HG03135 (cell line): ENCODE data around the gene RAD51AP2.
A peak's percentile ranks its signal among the peaks of the same experiment; 100 is the strongest.
"Not testable (repeated sequence)": the region's sequence is repeated elsewhere in the genome, so short reads cannot be mapped to it uniquely, and the experiment has no call there.

Experiments
- ATAC-seq: cut with Tn5 transposase; IDR thresholded peaks from one replicate; pipeline ENCODE4 v1.9.1; 2021; ENCODE audit warnings: mild to moderate bottlenecking, moderate library complexity; ENCODE audit not compliant: unreplicated experiment

The RAD51AP2 gene

GRCh38 chr2:17518212-17519154, at the start of gene RAD51AP2:
Gene RAD51AP2 (minus strand): TSS chr2:17518440. CDS start chr2:17518415, 25 bp downstream.
- peak; percentile 76 for ATAC-seq

GRCh38 chr2:17565726-17566125, 47.5 kb upstream of the RAD51AP2 start:
- ATAC-seq: not testable (repeated sequence)

- no peak for ATAC-seq
These were observed 40.6 kb upstream of the RAD51AP2 start for GRCh38 chr2:17558878-17559277.

- ATAC-seq: no peak
These were observed 39.8 kb upstream of the RAD51AP2 start for GRCh38 chr2:17558053-17558452.

- ATAC-seq: no peak
These were observed 39.4 kb upstream of the RAD51AP2 start for GRCh38 chr2:17557596-17557995.

- ATAC-seq: no peak
These were observed 36.9 kb upstream of the RAD51AP2 start for GRCh38 chr2:17555150-17555549.

- no peak for ATAC-seq
These were observed 32.7 kb upstream of the RAD51AP2 start for GRCh38 chr2:17550907-17551306.

- no peak for ATAC-seq
These were observed 29.5 kb upstream of the RAD51AP2 start for GRCh38 chr2:17547737-17548136.

- no peak for ATAC-seq
These were observed 29.0 kb upstream of the RAD51AP2 start for GRCh38 chr2:17547237-17547636.

- no peak for ATAC-seq
These were observed 27.7 kb upstream of the RAD51AP2 start for GRCh38 chr2:17545680-17546613.

- ATAC-seq: no peak
These were observed 26.0 kb upstream of the RAD51AP2 start for GRCh38 chr2:17544256-17544655.

GRCh38 chr2:17543848-17544247, 25.6 kb upstream of the RAD51AP2 start:
- no peak for ATAC-seq

- ATAC-seq: no peak
These were observed 25.0 kb upstream of the RAD51AP2 start for GRCh38 chr2:17543131-17543660.

GRCh38 chr2:17542471-17542870, 24.2 kb upstream of the RAD51AP2 start:
- ATAC-seq: no peak

GRCh38 chr2:17541531-17541950, 23.3 kb upstream of the RAD51AP2 start:
- ATAC-seq: no peak

- no peak for ATAC-seq
These were observed 22.7 kb upstream of the RAD51AP2 start for GRCh38 chr2:17540813-17541530.

- no peak for ATAC-seq
These were observed 22.0 kb upstream of the RAD51AP2 start, which contains the start of gene VSNL1 for GRCh38 chr2:17540093-17540812. Gene VSNL1 (plus strand): TSS chr2:17540696. CDS start chr2:17592075, 51,379 bp downstream.

- ATAC-seq: no peak
These were observed 21.4 kb upstream of the RAD51AP2 start for GRCh38 chr2:17539611-17540092.

- no peak for ATAC-seq
These were observed 20.8 kb upstream of the RAD51AP2 start for GRCh38 chr2:17538844-17539554.
